ENCODE results near the gene HES6. TPM values are rescaled to one million over a fixed set of nuclear protein-coding genes. Genes with fewer than 3 reads are reported as not detected.

HES6 gene
- total and polyA plus RNA-seq, 2 experiments from 2014 or later = 38.8 to 76.3 TPM

GRCh38 chr2:238233625-238234024, 6.2 kb downstream of the HES6 start:
- ATAC-seq = no peak

More at GRCh38 chr2:238233625-238234024, 6.2 kb downstream of the HES6 start:
- H3K27ac Mint-ChIP-seq = no peak overlapping the region
- no peak overlapping the region for H3K4me2 ChIP-seq
- no peak for TF ChIP-seq ZNF462 (CRISPR knock-in tag; IDR thresholded peaks at IDR 0.05)
- TF ChIP-seq ZNF331 (CRISPR knock-in tag; IDR thresholded peaks at IDR 0.05; ENCODE audit: low read depth) = no peak
- TF ChIP-seq EZH2 (IDR thresholded peaks at IDR 0.05; ENCODE audit: low read depth, unreplicated experiment) = no peak
- TF ChIP-seq JUNB (IDR thresholded peaks at IDR 0.05; ENCODE audit: unreplicated experiment) = no peak
- no peak for TF ChIP-seq STAT1 (IDR thresholded peaks at IDR 0.05; ENCODE audit: unreplicated experiment)
- TF ChIP-seq CTCF (conservative IDR thresholded peaks at IDR 0.05; ENCODE audit: low read depth in 2 of 2) = no peak
- no peak for TF ChIP-seq POLR2AphosphoS5 (IDR thresholded peaks at IDR 0.05; ENCODE audit: low read depth)
- peaks cover 3% of the 10 kb centered on the region for H3K9me2 ChIP-seq (ENCODE audit: insufficient read depth)
- H3K9me3 Mint-ChIP-seq = peaks cover 8% of the 10 kb centered on the region
- H4K20me1 ChIP-seq (replicated peaks; ENCODE audit: insufficient read depth) = peaks cover 6% of the 10 kb centered on the region; the same call in 1 of the 2 replicates
- no peak overlapping the region for H3K27ac ChIP-seq (ENCODE audit: low read depth)
- H3K4me3 Mint-ChIP-seq = no peak overlapping the region; the same call in 2 of the 3 replicates
- no peaks in the 10 kb centered on the region for H3K36me3 ChIP-seq (ENCODE audit: insufficient read depth)
- no peaks in the 10 kb centered on the region; the same call in 1 of the 2 replicates for H3K4me1 ChIP-seq (ENCODE audit: insufficient read depth)
- peaks cover 4% of the 10 kb centered on the region; the same call in 2 of the 3 replicates for H3K4me1 Mint-ChIP-seq
- H3K27me3 Mint-ChIP-seq (ENCODE audit: insufficient read depth, low read depth, poor library complexity) = peaks cover 63% of the 10 kb centered on the region
- no peak overlapping the region for H3K4me3 ChIP-seq
- H2AFZ ChIP-seq = no peak overlapping the region
- no peak for DNase-seq (ENCODE audit: low spot score)
- no peaks in the 10 kb centered on the region for H3K79me2 ChIP-seq (replicated peaks; ENCODE audit: insufficient read depth)
- H3K27me3 ChIP-seq (ENCODE audit: insufficient read depth) = peaks cover 69% of the 10 kb centered on the region
- peaks cover 7% of the 10 kb centered on the region for H3K36me3 Mint-ChIP-seq (ENCODE audit: low read depth)
- no peaks in the 10 kb centered on the region for H3F3A ChIP-seq (replicated peaks; ENCODE audit: low read depth)

Measured in GM23338 (cell line).